HepG2 (cell line): ENCODE results near the gene ALK. TPM values are rescaled to one million over a fixed set of nuclear protein-coding genes. Genes with fewer than 3 reads are reported as not detected.

Source experiments
- ATAC-seq: fragments of 200-7000 bp; cut with Tn5 transposase; 3 replicates; pipeline ENCODE4 v1.9.1; 2020; ENCODE audit warnings: mild to moderate bottlenecking, moderate library complexity
- BruUV-seq: library from RNA; stranded (reverse); fragments of 400-500 nt; replicated peaks from 2 replicates; lab custom pipeline; 2021; lab: Mats Ljungman, UMichigan
- CTCF ChIA-PET: fragments of 300-600 bp; formaldehyde crosslinking; extraction: SDS; loops from one replicate; lab custom pipeline; 2021; ENCODE audit warnings: low total read pairs, inconsistent platforms, low intra/inter-chr PET ratio; lab: Yijun Ruan, JAX
- POLR2A ChIA-PET: fragments of 350-600 bp; sonication (Branson Sonifier 250); formaldehyde crosslinking; loops from one replicate; lab custom pipeline; 2020; ENCODE audit warnings: antibody characterized with exemption, inconsistent platforms; lab: Yijun Ruan, JAX
- DNase-seq: peaks from one replicate; pipeline ENCODE4 v3.0.0-alpha.2; 2015; ENCODE audit warnings: low spot score
- FAIRE-seq: peaks from 3 replicates; lab custom pipeline; 2011; peaks lifted over from hg19 to GRCh38; lab: Jason Lieb, UNC
- H2AFZ ChIP-seq: one replicate; pipeline ENCODE4 v1.6.1; 2011; ENCODE audit warnings: low read length, inconsistent platforms
- H3K27ac ChIP-seq: fragments of 300-600 bp; 3 replicates; pipeline ENCODE4 v1.8.0; 2011; ENCODE audit warnings: mixed run types, mild to moderate bottlenecking, mixed read lengths, low read length, inconsistent platforms; ENCODE audit not compliant: insufficient read depth; ENCODE audit errors: extremely low read length
- H3K27me3 ChIP-seq, 2 experiments: fragments of 200-600 bp in 1 of 2; 2 replicates in 1 of 2; 3 replicates in 1 of 2; pipeline versions ENCODE4 v1.6.0 to v1.8.0; 2011; ENCODE audit warnings: low read length in 2 of 2, mild to moderate bottlenecking in 2 of 2, moderate library complexity in 2 of 2, inconsistent platforms in 1 of 2; ENCODE audit not compliant: insufficient read depth in 2 of 2, control insufficient read depth in 1 of 2
- H3K36me3 ChIP-seq, 2 experiments: fragments of 200-600 bp in 1 of 2; replicated peaks in 1 of 2; 2 replicates in 1 of 2; 3 replicates in 1 of 2; pipeline versions ENCODE4 v1.5.1 to v1.8.0; 2011; ENCODE audit warnings: low read length in 2 of 2, inconsistent platforms in 1 of 2; ENCODE audit not compliant: insufficient read depth in 2 of 2, control insufficient read depth in 1 of 2
- H3K4me1 ChIP-seq: 2 replicates; pipeline ENCODE4 v1.5.1; 2012; ENCODE audit warnings: low read length, inconsistent platforms; ENCODE audit not compliant: insufficient read depth
- H3K4me2 ChIP-seq: 2 replicates; pipeline ENCODE4 v1.6.0; 2011; ENCODE audit warnings: low read depth, low read length, inconsistent platforms
- H3K4me3 ChIP-seq, 3 experiments: fragments of 200-600 bp in 1 of 3; sonication (generic), shearing (Covaris generic) in 1 of 3; replicated peaks in 1 of 3; 2 replicates each; pipeline ENCODE4 v1.5.1; 2011 to 2016; ENCODE audit warnings: low read length in 3 of 3, inconsistent platforms in 2 of 3, low read depth in 2 of 3, mild to moderate bottlenecking in 2 of 3, control low read depth in 1 of 3, mixed read lengths in 1 of 3; ENCODE audit not compliant: insufficient read depth in 1 of 3
- H3K79me2 ChIP-seq: one replicate; pipeline ENCODE4 v1.6.1; 2011; ENCODE audit warnings: low read length, inconsistent platforms; ENCODE audit not compliant: insufficient read depth
- H3K9ac ChIP-seq: 2 replicates; pipeline ENCODE4 v1.6.0; 2011; ENCODE audit warnings: mild to moderate bottlenecking, low read depth, low read length, inconsistent platforms; ENCODE audit not compliant: insufficient read depth
- H3K9me3 ChIP-seq: 2 replicates; pipeline ENCODE4 v1.5.1; 2012; ENCODE audit warnings: mild to moderate bottlenecking, low read length
- H4K20me1 ChIP-seq: 2 replicates; pipeline ENCODE4 v1.6.0; 2011; ENCODE audit warnings: inconsistent platforms, mild to moderate bottlenecking, low read length, moderate library complexity; ENCODE audit not compliant: insufficient read depth
- E2F2 ChIP-seq: sonication (generic); formaldehyde crosslinking; IDR thresholded peaks from 2 replicates; pipeline ENCODE4 v1.4.0; 2020; ENCODE audit warnings: missing genetic modification reagents, borderline replicate concordance
- ZNF318 ChIP-seq: sonication (generic); formaldehyde crosslinking; IDR thresholded peaks from 2 replicates; pipeline ENCODE4 v1.4.0; 2020; ENCODE audit warnings: mild to moderate bottlenecking, missing genetic modification reagents
- WGBS: methylation state at CpG from one replicate; pipeline ENCODE4 v1.1.6; 2017; ENCODE audit warnings: low lambda C conversion rate; 5-methylcytosine and 5-hydroxymethylcytosine counted together
- in situ Hi-C: cut with HindIII; loops from 2 replicates; pipeline ENCODE4 v1.10.0; 2017; ENCODE audit warnings: low pct_unique_long_range_greater_than_20kb; ENCODE audit not compliant: extremely low pct_ligation_motif_present
- intact Hi-C: fragments of 100-400 bp; cut with micrococcal nuclease; formaldehyde crosslinking; loops from one replicate; pipeline ENCODE4 v1.10.0; 2022; ENCODE audit not compliant: unreplicated experiment
- polyA plus RNA-seq, 8 experiments: library from polyadenylated mRNA; depleted of rRNA in 3 of 8; stranded (reverse) in 7 of 8; unstranded in 1 of 8; fragments of >200 nt; fragmentation: Illumina TruSeq in 4 of 8; extraction: Trizol in 4 of 8; gene quantifications; 2 replicates each; pipeline versions ENCODE4 v1.2.1 to v1.2.3, GENCODE V29; 2011 to 2016; ENCODE audit warnings: low read depth in 4 of 8, missing spikeins in 1 of 8, mixed read lengths in 1 of 8; ENCODE audit not compliant: insufficient read depth in 1 of 8
- total RNA-seq, 5 experiments: library from RNA; depleted of rRNA; stranded (reverse); fragments of >200 nt; fragmentation: Illumina TruSeq; extraction: Trizol; gene quantifications; 2 replicates each; pipeline ENCODE4 v1.2.3, GENCODE V29; 2016; ENCODE audit warnings: low read depth in 1 of 5

The ALK gene
- total and polyA plus RNA-seq, 2 of the 13 experiments (the other 11 are each of a cell fraction or from before 2014, with no cell fraction given): not detected

DNA sequence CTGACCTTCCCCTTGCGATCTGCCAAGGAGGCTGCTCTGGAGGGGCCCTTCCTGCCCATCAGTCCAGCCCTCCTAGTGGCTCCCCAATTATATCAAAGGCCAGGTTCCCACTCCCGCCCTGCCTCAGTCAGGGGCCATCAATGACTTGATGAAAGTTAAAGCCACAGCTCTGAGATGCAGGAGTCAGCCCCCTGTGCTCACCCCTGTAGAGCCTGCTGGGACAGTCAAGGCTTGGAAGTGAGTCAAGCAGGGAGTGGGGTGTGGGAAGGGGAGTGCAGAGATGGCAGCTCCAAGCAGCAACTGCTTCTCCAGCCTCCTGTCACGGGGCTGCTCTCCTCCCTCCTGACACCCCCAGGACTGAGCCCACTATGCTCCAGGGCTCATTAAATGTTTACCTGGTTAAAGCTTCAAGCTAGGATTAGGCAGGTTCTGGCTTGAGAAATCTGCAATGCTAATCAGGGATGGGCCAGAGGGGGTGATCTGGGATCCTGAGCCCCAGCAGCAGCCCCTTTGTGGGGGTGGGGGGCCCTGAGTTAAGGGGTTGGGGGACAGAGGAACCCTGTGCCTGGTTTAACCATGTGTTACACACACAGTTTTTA, 42.7 kb upstream of the ALK start:
- TF ChIP-seq E2F2 (CRISPR knock-in tag) (no peak), ZNF318 (CRISPR knock-in tag) (no peak)
- TF ChIP-seq, all 625 proteins: peak for 0
- Histone ChIP-seq H3K4me3 (no peak overlapping the region), H3K9me3 (no peaks in the 10 kb centered on the region), H3K4me2 (no peak overlapping the region), H3K27me3 (peaks cover 0 to 31% of the 10 kb centered on the region in 2 experiments; a peak in 2 of 5 replicates), H3K9ac (no peak overlapping the region), H3K36me3 (no peaks in the 10 kb centered on the region), H3K79me2 (no peaks in the 10 kb centered on the region), H2AFZ (no peak overlapping the region), H4K20me1 (no peaks in the 10 kb centered on the region), H3K4me1 (no peaks in the 10 kb centered on the region), H3K27ac (no peak overlapping the region)
- WGBS: 11% methylated on average over 3 of the region's 3 CpGs
- ChIA-PET CTCF (no interaction called here), POLR2A (no interaction called here)
- intact Hi-C loops: no loop called here
- FAIRE-seq: no peak
- BruUV-seq: no TSS peak
- in situ Hi-C loops: no loop called here
- ATAC-seq: no peak
- no peak for DNase-seq
